ENCODE results near the gene FUT3. TPM values are rescaled to one million over a fixed set of nuclear protein-coding genes. Genes with fewer than 3 reads are reported as not detected.

FUT3 gene
- total RNA-seq, 1 experiment from 2014 or later, result not detected

- Histone ChIP-seq H2AFZ (ENCODE audit: low read length) (no peak overlapping the region), H3K79me1 (ENCODE audit: insufficient read depth, low read depth, low read length, poor library complexity, severe bottlenecking) (no peaks in the 10 kb centered on the region), H3K4me1 (ENCODE audit: insufficient read depth, low read length) (no peaks in the 10 kb centered on the region), H2BK20ac (ENCODE audit: low read depth, low read length, poor library complexity, severe bottlenecking) (no peak overlapping the region), H3K27me3 (ENCODE audit: insufficient read depth, low read length) (no peaks in the 10 kb centered on the region), H2AK5ac (ENCODE audit: insufficient read length, low read length) (no peak overlapping the region), H2BK12ac (ENCODE audit: insufficient read length, low read depth, low read length) (no peak overlapping the region), H4K5ac (ENCODE audit: insufficient read length, low read depth, low read length) (no peak overlapping the region), H3K23ac (ENCODE audit: insufficient read length, low read depth, low read length) (no peak overlapping the region), H3K4ac (ENCODE audit: low read depth, low read length) (no peak overlapping the region), H3T11ph (ENCODE audit: low read length) (no peak overlapping the region), H2BK120ac (ENCODE audit: low read depth, low read length, poor library complexity, severe bottlenecking) (no peak overlapping the region), H3K4me2 (ENCODE audit: insufficient read depth, insufficient read length, low read length) (no peak overlapping the region), H4K91ac (ENCODE audit: insufficient read length, low read depth, low read length) (no peak overlapping the region), H3K79me2 (ENCODE audit: insufficient read depth, low read length) (no peaks in the 10 kb centered on the region), H3K9me3 (ENCODE audit: control insufficient read depth, low read depth, low read length) (no peaks in the 10 kb centered on the region), H3K27ac (ENCODE audit: insufficient read length, low read depth, low read length) (no peak overlapping the region), H4K8ac (replicated peaks; ENCODE audit: insufficient read length, low read depth, low read length) (no peak overlapping the region), H3K56ac (ENCODE audit: insufficient read length, low read depth, low read length) (no peak overlapping the region), H3K18ac (ENCODE audit: insufficient read length, low read depth, low read length) (no peak overlapping the region), H3K14ac (ENCODE audit: insufficient read depth, low read length) (no peak overlapping the region), H3K23me2 (ENCODE audit: insufficient read length, low read depth, low read length, poor library complexity, severe bottlenecking) (peaks cover 12% of the 10 kb centered on the region), H2BK15ac (ENCODE audit: low read depth, low read length) (no peak overlapping the region), H3K9ac (ENCODE audit: extremely low read depth, insufficient read length, low read length) (no peak overlapping the region), H2BK5ac (ENCODE audit: insufficient read length, low read length) (no peak overlapping the region), H4K20me1 (ENCODE audit: control insufficient read depth, insufficient read depth, insufficient read length) (no peaks in the 10 kb centered on the region)
- TF ChIP-seq CTCF (conservative IDR thresholded peaks at IDR 0.05), result no peak
- no peak overlapping the region for H3K27ac Mint-ChIP-seq
- peaks cover 11% of the 10 kb centered on the region for H3K27me3 Mint-ChIP-seq (ENCODE audit: low read depth)
- no peak for DNase-seq
- WGBS (ENCODE audit: extremely low coverage, insufficient read length, low lambda C conversion rate), result no CpG with 5 or more reads among the region's 21 CpGs
- H3K4me3 Mint-ChIP-seq, result no peak overlapping the region
- peaks cover 2 to 15% of the 10 kb centered on the region in 2 experiments; a peak in 2 of 4 replicates for H3K4me1 Mint-ChIP-seq
- no peaks in the 10 kb centered on the region for H3K36me3 Mint-ChIP-seq (ENCODE audit: insufficient read depth in 1 of 3, low read depth in 3 of 3)
- H3K9me3 Mint-ChIP-seq, result peaks cover 0 to 1% of the 10 kb centered on the region in 2 experiments; a peak in 2 of 5 replicates
Measured at GRCh38 chr19:5825178-5825577, 26.1 kb downstream of the FUT3 start.

Data from H9 (cell line).